T-cell (primary cell): ENCODE data around the gene IGLL5. TPM values are rescaled to one million over a fixed set of nuclear protein-coding genes. Genes with fewer than 3 reads are reported as not detected.

Experiments
- ATAC-seq, 4 experiments: fragments of 200-7000 bp in 3 of 4; fragments of 150-1000 bp in 1 of 4; cut with Tn5 transposase; replicated peaks in 1 of 4; 1 replicate in 3 of 4; 2 replicates in 1 of 4; pipeline ENCODE4 v1.10.0; 2021; ENCODE audit warnings: moderate library complexity in 3 of 4, mild to moderate bottlenecking in 2 of 4, moderate number of reproducible peaks in 1 of 4
- CTCF ChIA-PET, 2 donors: fragments of 300-600 bp; sonication (Branson Sonifier 250); formaldehyde crosslinking; loops; one replicate each; lab custom pipeline; 2022; ENCODE audit warnings: antibody characterized with exemption in 2 of 2; lab: Charles Lee
- POLR2A ChIA-PET, 2 donors: fragments of 300-600 bp; sonication (Branson Sonifier 250); formaldehyde crosslinking; loops; one replicate each; lab custom pipeline; 2022; ENCODE audit warnings: antibody characterized with exemption in 2 of 2; lab: Charles Lee
- DNase-seq, 35 experiments: peaks; one replicate each; pipeline versions ENCODE4 v3.0.0 to v3.0.0-alpha.2; 2013 to 2023
- H3K27ac ChIP-seq: one replicate; pipeline ENCODE4 v1.5.1; 2013; ENCODE audit warnings: low read length
- H3K27me3 ChIP-seq, 2 experiments: replicated peaks in 1 of 2; 1 replicate in 1 of 2; 2 replicates in 1 of 2; pipeline versions ENCODE4 v1.6.1 to v1.7.0; 2013; ENCODE audit warnings: low read length in 1 of 2, mixed read lengths in 1 of 2; ENCODE audit not compliant: control insufficient read depth in 2 of 2, insufficient read depth in 2 of 2; ENCODE audit errors: extremely low read depth in 1 of 2
- H3K36me3 ChIP-seq, 2 donors: 1 replicate in 1 of 2; 2 replicates in 1 of 2; pipeline versions ENCODE4 v1.6.1 to v1.7.0; 2013; ENCODE audit warnings: low read length in 1 of 2; ENCODE audit not compliant: control insufficient read depth in 2 of 2, insufficient read depth in 1 of 2; ENCODE audit errors: extremely low read depth in 1 of 2
- H3K4me1 ChIP-seq, 2 experiments: 1 replicate in 1 of 2; 2 replicates in 1 of 2; pipeline versions ENCODE4 v1.6.1 to v1.7.0; 2013; ENCODE audit warnings: low read length in 2 of 2, mixed read lengths in 1 of 2; ENCODE audit not compliant: insufficient read depth in 2 of 2, control insufficient read depth in 1 of 2; ENCODE audit errors: extremely low read depth in 1 of 2
- H3K4me3 ChIP-seq, 2 donors: 1 replicate in 1 of 2; 2 replicates in 1 of 2; pipeline versions ENCODE4 v1.5.1 to v1.7.0; 2013; ENCODE audit warnings: mild to moderate bottlenecking in 2 of 2, low read length in 1 of 2, moderate library complexity in 1 of 2; ENCODE audit not compliant: control insufficient read depth in 1 of 2; ENCODE audit errors: extremely low read depth in 1 of 2
- H3K9me3 ChIP-seq: 2 replicates; pipeline ENCODE4 v1.7.0; 2013
- H3K27ac Mint-ChIP-seq, 2 donors: one replicate each; pipeline ENCODE4 v1.8.0; 2020 to 2021; ENCODE audit warnings: mild to moderate bottlenecking in 2 of 2, mixed read lengths in 2 of 2
- H3K27me3 Mint-ChIP-seq, 2 donors: one replicate each; pipeline ENCODE4 v1.8.0; 2021 to 2022; ENCODE audit warnings: mixed read lengths in 2 of 2
- H3K36me3 Mint-ChIP-seq: one replicate; pipeline ENCODE4 v1.8.0; 2021; ENCODE audit warnings: mixed read lengths
- H3K4me1 Mint-ChIP-seq, 3 donors: one replicate each; pipeline ENCODE4 v1.8.0; 2020 to 2022; ENCODE audit warnings: mixed read lengths in 3 of 3, mild to moderate bottlenecking in 1 of 3
- H3K4me3 Mint-ChIP-seq, 3 donors: one replicate each; pipeline ENCODE4 v1.8.0; 2020 to 2022; ENCODE audit warnings: mild to moderate bottlenecking in 3 of 3, mixed read lengths in 3 of 3, moderate library complexity in 3 of 3
- H3K9me3 Mint-ChIP-seq, 3 donors: one replicate each; pipeline ENCODE4 v1.8.0; 2020 to 2022; ENCODE audit warnings: mixed read lengths in 3 of 3
- WGBS: methylation state at CpG from one replicate; pipeline ENCODE4 v1.1.5; 2013; ENCODE audit warnings: missing lambda C conversion rate; ENCODE audit not compliant: insufficient coverage; 5-methylcytosine and 5-hydroxymethylcytosine counted together
- total RNA-seq, 35 experiments: library from RNA in 6 of 35; stranded (reverse) in 6 of 35; fragments of 120-200 nt in 1 of 35; gene quantifications; one replicate each; pipeline versions ENCODE4 v1.2.1 to v1.2.4 and lab custom pipeline; 2013 to 2026

Gene IGLL5
- total RNA-seq, 5 donors from 2014 or later (not counting 1 experiment from before 2014, with no cell fraction given) = 0.35 to 2.9 (median 2.1) TPM

DNA sequence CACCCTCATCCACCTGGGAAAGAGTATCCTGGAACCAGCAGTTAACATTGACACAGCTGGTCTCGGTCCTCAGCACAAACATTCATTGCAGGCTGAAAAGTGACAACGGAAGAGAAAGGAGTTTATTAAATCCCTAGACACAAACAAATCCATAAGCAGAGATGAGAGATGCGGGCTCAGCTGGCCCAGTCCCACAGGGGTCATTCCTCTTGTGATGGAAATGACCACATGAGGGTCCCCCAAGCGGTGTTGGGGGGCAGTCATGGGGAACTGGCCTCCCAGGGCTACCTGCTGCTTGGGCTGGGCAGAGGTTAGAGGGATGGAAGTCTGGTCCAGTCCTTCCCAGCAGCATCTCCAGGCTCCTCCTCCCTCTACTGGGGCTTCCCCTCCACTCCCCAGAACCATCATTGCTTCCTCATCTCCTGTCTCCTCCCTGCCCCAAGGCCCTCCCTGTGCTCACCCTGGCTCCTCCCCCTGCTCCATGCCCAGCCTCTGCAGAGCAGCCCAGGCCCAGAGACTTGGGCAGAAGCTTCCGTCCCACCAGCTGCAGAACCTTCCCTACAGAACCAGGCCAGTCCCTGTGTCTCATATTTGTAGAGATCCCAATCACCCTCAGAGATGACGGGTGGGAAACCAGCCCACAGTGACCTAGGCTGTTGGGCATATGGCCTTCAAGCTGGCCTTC is 5.4 kb upstream of the IGLL5 start:
- POLR2A ChIA-PET = no interaction called here

DNA sequence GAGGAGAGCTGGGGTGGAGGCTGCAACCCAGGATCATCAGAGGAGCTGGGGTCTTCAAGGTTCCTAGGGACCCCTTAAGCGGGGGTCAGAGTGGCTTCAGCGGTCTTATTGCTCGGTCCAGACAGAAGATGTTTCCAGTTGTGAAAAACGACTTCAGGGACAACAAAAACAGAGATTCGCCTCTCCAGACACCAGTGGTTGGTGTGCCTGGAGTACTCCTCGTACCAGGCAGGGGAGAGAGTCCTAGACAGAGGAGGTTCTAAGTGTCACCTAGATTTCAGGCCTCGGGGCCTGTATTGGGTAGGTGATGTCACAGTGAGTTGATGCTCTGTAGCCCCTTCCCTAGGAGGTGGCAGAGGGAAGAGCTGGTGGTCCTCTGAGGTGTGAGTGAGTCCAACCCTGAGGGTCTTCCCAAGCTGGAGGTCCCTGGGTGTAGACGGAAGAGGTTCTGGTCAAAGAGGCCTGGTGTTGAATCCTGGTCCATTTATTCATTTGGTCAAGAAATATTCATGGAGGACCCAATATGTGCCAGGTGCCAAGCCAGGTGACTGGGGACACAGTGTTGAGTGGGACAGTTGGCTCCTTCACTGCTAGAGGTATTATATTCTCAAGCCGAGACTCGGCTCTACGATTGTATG is 4.4 kb upstream of the IGLL5 start:
- H3K9me3 Mint-ChIP-seq = no peaks in the 10 kb centered on the region
- ATAC-seq = no peak

More for the DNA sequence above, 5.4 kb upstream of the IGLL5 start:
- CTCF ChIA-PET = interaction anchor here (0.5 to 3.2 kb wide), 11 partner anchors 11 to 215 kb away, joined by 3 to 50 read pairs (median 4); no protein-coding TSS in a partner anchor
- H3K9me3 Mint-ChIP-seq = no peaks in the 10 kb centered on the region
- H3K36me3 Mint-ChIP-seq = no peaks in the 10 kb centered on the region
- H3K4me3 Mint-ChIP-seq = no peak overlapping the region
- ATAC-seq (no peak), DNase-seq (peak in 1 of 35 experiments; percentile 31)
- Histone ChIP-seq H3K27me3 (peaks cover 0 to 15% of the 10 kb centered on the region in 2 experiments), H3K4me3 (no peak overlapping the region), H3K4me1 (peaks cover 0 to 8% of the 10 kb centered on the region in 2 experiments), H3K9me3 (no peaks in the 10 kb centered on the region), H3K27ac (no peak overlapping the region), H3K36me3 (no peaks in the 10 kb centered on the region)
- H3K4me1 Mint-ChIP-seq = peaks cover 0 to 8% (median 4%) of the 10 kb centered on the region in 3 donors
- H3K27me3 Mint-ChIP-seq = peaks cover 0 to 3% of the 10 kb centered on the region in 2 donors
- H3K27ac Mint-ChIP-seq = no peak overlapping the region
- 50% methylated on average over 1 of the region's 6 CpGs for WGBS

DNA sequence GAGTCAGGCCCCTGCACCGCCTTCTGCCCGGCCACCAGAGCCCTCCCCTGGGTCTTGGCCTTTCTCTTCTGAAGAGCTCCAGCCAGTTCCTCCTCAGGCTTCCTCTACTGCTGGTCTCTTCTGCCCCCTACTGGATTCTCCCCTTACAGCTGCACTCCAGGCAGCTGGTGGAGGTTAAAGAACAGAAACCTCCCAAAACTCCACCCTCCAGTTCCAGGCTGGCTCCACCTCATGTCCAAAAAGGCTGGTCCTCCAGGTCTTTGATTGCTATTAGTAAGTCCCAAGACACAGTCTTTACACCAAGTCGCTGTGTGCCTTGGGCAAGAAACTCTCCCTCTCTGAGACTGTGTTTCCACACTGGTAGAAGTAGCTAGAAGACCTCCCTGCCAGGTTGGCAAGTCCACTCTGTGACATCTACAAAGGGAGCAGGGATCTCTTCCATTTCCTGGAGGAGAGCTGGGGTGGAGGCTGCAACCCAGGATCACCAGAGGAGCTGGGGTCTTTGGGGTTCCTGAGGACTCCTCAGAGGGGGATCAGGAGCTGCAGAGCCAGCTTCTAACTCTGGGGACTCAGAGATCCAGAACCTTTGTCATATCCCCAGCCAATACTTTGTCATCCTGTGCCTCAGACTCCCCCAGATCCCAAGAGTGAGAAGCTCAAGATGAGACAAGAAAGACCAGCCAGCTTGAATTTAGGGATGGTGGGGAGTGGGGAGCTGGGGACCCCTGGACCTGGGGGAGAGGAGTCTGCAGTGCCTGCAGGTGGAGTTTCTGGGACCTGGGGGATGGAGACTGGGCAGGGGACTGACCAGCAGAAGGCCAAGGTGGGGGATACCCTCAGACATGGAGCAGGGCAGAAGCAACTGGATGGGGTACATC is 3.4 kb upstream of the IGLL5 start:
- CTCF ChIA-PET = interaction anchor here (0.5 to 3.2 kb wide), 41 partner anchors 11 to 924 kb away, joined by 3 to 50 read pairs (median 4); no protein-coding TSS in a partner anchor
- Histone ChIP-seq H3K4me1 (peaks cover 0 to 8% of the 10 kb centered on the region in 2 experiments), H3K27me3 (peaks cover 0 to 26% of the 10 kb centered on the region in 2 experiments), H3K4me3 (no peak overlapping the region), H3K36me3 (no peaks in the 10 kb centered on the region), H3K27ac (no peak overlapping the region), H3K9me3 (no peaks in the 10 kb centered on the region)
- POLR2A ChIA-PET = interaction anchor here in 1 of 2 donors (0.7 kb wide), 1 partner anchor 33 kb away, joined by 3 read pairs; no protein-coding TSS in a partner anchor
- WGBS = 4% methylated on average over 3 of the region's 3 CpGs
- peak; percentile 25 to 87 (median 60) for DNase-seq
- Mint-ChIP-seq H3K4me3 (no peak overlapping the region), H3K36me3 (no peaks in the 10 kb centered on the region), H3K4me1 (peaks cover 0 to 8% (median 4%) of the 10 kb centered on the region in 3 donors), H3K9me3 (no peaks in the 10 kb centered on the region), H3K27me3 (peaks cover 3 to 9% of the 10 kb centered on the region in 2 donors), H3K27ac (peak overlapping the region in 1 of 2 donors; percentile 43)
- ATAC-seq = peak; percentile 70 to 82 (median 80)

More for the DNA sequence above, 4.4 kb upstream of the IGLL5 start:
- no peaks in the 10 kb centered on the region for H3K9me3 ChIP-seq
- no peak overlapping the region for H3K4me3 ChIP-seq
- H3K27me3 Mint-ChIP-seq = peaks cover 0 to 3% of the 10 kb centered on the region in 2 donors
- no peak overlapping the region for H3K27ac ChIP-seq
- H3K36me3 Mint-ChIP-seq = no peaks in the 10 kb centered on the region
- DNase-seq = no peak
- 82% methylated on average over 9 of the region's 11 CpGs for WGBS
- H3K27ac Mint-ChIP-seq = no peak overlapping the region
- H3K4me1 ChIP-seq = peaks cover 0 to 8% of the 10 kb centered on the region in 2 experiments
- CTCF ChIA-PET = interaction anchor here (0.6 to 3.2 kb wide), 31 partner anchors 10 to 925 kb away, joined by 3 to 50 read pairs (median 4); no protein-coding TSS in a partner anchor
- POLR2A ChIA-PET = interaction anchor here in 1 of 2 donors (0.6 kb wide), 1 partner anchor 75 kb away, joined by 7 read pairs; no protein-coding TSS in a partner anchor
- no peaks in the 10 kb centered on the region for H3K36me3 ChIP-seq
- peaks cover 0 to 8% (median 4%) of the 10 kb centered on the region in 3 donors for H3K4me1 Mint-ChIP-seq
- H3K27me3 ChIP-seq = peaks cover 0 to 25% of the 10 kb centered on the region in 2 experiments
- no peak overlapping the region for H3K4me3 Mint-ChIP-seq

DNA sequence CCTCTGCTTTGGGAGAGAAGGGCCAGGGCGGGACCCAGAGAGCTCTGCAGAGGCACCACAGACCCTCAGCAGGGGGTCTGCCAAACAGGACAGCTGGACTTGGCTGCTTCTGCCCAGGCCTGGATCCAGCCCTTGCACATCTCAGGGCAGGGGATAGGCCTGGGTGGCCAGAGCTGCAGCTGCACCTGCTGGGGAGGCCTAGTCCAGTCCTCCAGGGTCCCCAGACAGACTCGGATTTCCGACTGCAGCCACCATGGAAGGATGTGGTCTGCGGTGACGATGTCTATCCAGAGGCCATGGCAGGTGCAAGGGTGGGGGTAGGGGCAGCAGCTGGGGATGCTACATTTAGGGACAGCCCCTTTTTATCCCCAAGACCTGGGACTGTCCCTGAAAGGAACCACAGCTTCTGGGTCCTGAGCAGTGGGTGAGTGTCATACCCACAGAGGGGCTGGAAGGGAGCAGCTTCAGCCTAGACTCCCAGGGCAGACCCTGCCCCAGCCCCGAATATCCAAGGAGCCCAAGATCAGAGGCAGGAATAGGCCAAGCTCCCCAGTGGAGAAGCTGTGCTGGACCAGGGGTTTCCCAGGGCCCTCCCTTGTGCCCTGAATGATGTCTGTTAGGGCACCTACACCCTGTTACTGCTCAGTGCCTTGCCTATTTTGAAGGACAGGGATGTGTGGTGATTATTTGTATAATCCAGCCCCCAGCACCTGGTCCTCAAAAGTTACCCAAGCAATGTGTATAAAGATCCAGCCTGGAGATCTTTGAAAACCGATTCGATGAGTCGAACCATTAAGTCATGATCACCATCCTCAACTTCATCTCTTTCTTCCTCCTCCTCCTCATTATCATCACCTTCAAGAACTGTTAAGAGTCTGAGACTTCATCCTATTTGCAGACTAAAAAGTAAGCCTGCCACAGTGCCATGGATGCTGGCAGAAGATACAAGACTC is 2.5 kb upstream of the IGLL5 start:
- Histone ChIP-seq H3K27ac (no peak overlapping the region), H3K36me3 (no peaks in the 10 kb centered on the region), H3K9me3 (no peaks in the 10 kb centered on the region), H3K4me1 (peaks cover 0 to 8% of the 10 kb centered on the region in 2 experiments), H3K27me3 (peaks cover 0 to 26% of the 10 kb centered on the region in 2 experiments), H3K4me3 (no peak overlapping the region)
- no peak overlapping the region for H3K4me3 Mint-ChIP-seq
- no peak overlapping the region for H3K27ac Mint-ChIP-seq
- peaks cover 0 to 8% (median 4%) of the 10 kb centered on the region in 3 donors for H3K4me1 Mint-ChIP-seq
- H3K36me3 Mint-ChIP-seq = no peaks in the 10 kb centered on the region
- WGBS = 34% methylated on average over 9 of the region's 9 CpGs
- no peaks in the 10 kb centered on the region for H3K9me3 Mint-ChIP-seq
- CTCF ChIA-PET = interaction anchor here (0.7 to 3.2 kb wide), 19 partner anchors 33 to 295 kb away, joined by 3 to 50 read pairs (median 9); no protein-coding TSS in a partner anchor
- DNase-seq (peak in 2 of 35 experiments; percentile 14 to 43), ATAC-seq (peak in 1 of 4 experiments; percentile 36)
- POLR2A ChIA-PET = interaction anchor here in 1 of 2 donors (0.7 kb wide), 1 partner anchor 34 kb away, joined by 3 read pairs; no protein-coding TSS in a partner anchor
- peaks cover 3 to 9% of the 10 kb centered on the region in 2 donors for H3K27me3 Mint-ChIP-seq

DNA sequence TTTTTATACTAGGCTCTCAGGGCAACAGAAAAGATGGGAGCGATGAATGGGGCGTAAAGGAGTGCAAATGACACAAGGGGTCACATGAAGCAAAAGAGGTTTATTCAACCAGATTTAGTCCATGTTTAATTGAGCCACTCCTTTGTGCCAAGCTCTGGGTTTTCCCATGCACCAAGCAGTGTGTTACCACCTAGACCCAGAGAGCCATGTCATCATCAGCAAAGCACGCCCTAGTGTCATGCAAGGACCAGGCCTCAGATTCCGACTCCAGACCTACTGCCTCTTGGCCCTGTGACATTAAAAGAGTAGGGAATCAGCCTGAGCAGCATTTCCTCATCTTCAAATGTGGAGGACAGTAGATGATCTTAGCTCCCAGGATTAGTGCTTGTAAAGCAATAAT is 1.1 kb upstream of the IGLL5 start:
- no peaks in the 10 kb centered on the region for H3K9me3 ChIP-seq
- Mint-ChIP-seq H3K9me3 (no peaks in the 10 kb centered on the region), H3K27ac (no peak overlapping the region), H3K4me3 (no peak overlapping the region), H3K36me3 (no peaks in the 10 kb centered on the region), H3K4me1 (peaks cover 0 to 8% (median 4%) of the 10 kb centered on the region in 3 donors), H3K27me3 (peaks cover 3 to 9% of the 10 kb centered on the region in 2 donors)
- H3K36me3 ChIP-seq = no peaks in the 10 kb centered on the region
- H3K27me3 ChIP-seq = peaks cover 0 to 26% of the 10 kb centered on the region in 2 experiments
- ChIA-PET CTCF (interaction anchor here in 1 of 2 donors (0.8 kb wide), 1 partner anchor 69 kb away, joined by 3 read pairs; no protein-coding TSS in a partner anchor), POLR2A (no interaction called here)
- DNase-seq (no peak), ATAC-seq (no peak)
- no peak overlapping the region for H3K27ac ChIP-seq
- peaks cover 0 to 8% of the 10 kb centered on the region in 2 experiments for H3K4me1 ChIP-seq
- WGBS = 93% methylated on average over 4 of the region's 4 CpGs
- no peak overlapping the region for H3K4me3 ChIP-seq
